ENCODE results near the gene CHST13.

DNA sequence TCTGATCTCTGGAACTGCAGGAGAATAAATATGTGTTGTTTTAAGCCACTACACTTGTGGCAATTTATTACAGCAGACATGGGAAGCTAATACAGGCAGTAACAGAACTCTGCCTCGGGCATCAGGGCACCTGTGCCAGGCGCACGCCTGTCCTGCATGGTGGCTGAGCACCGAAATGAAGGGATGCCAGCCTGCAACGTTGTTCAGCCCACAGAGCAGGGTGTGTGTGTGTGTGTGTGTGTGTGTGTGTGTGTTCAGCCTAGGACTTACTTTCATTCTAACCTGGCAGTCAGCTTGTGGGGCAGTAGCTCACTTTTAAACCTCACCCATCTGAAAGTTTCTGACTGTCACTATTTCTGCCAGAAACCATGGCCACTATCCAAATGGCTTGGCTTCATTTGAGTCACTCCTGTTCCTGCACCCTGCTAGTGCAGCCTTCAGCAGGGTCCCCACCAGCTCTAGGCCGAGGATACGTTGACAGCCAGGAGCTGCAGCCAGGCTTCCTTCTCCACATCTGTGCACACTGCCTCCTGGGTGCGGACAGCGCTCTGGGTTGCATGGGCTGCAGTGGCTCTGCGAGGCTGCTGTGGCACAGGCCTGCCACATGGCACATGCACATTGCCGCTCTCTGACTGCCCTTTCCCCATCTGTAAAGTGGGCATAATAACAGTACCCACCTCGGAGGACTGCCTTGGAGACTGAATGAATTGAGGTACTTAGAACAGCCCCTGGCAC lies 10.9 kb upstream of the CHST13 start:
- TF ChIP-seq, protein P1, sequence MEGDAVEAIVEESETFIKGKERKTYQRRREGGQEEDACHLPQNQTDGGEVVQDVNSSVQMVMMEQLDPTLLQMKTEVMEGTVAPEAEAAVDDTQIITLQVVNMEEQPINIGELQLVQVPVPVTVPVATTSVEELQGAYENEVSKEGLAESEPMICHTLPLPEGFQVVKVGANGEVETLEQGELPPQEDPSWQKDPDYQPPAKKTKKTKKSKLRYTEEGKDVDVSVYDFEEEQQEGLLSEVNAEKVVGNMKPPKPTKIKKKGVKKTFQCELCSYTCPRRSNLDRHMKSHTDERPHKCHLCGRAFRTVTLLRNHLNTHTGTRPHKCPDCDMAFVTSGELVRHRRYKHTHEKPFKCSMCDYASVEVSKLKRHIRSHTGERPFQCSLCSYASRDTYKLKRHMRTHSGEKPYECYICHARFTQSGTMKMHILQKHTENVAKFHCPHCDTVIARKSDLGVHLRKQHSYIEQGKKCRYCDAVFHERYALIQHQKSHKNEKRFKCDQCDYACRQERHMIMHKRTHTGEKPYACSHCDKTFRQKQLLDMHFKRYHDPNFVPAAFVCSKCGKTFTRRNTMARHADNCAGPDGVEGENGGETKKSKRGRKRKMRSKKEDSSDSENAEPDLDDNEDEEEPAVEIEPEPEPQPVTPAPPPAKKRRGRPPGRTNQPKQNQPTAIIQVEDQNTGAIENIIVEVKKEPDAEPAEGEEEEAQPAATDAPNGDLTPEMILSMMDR (tag by site-specific recombination; IDR thresholded peaks at IDR 0.05): no peak
- no peak for TF ChIP-seq ZNF302 (tag by site-specific recombination; IDR thresholded peaks at IDR 0.05; ENCODE audit: low read depth)
- no peak for TF ChIP-seq GLIS2 (tag by site-specific recombination; IDR thresholded peaks at IDR 0.05)
- TF ChIP-seq SP2 (tag by site-specific recombination; IDR thresholded peaks at IDR 0.05): no peak
- no peak for TF ChIP-seq YY2 (tag by site-specific recombination; IDR thresholded peaks at IDR 0.05)
- TF ChIP-seq, protein P2, sequence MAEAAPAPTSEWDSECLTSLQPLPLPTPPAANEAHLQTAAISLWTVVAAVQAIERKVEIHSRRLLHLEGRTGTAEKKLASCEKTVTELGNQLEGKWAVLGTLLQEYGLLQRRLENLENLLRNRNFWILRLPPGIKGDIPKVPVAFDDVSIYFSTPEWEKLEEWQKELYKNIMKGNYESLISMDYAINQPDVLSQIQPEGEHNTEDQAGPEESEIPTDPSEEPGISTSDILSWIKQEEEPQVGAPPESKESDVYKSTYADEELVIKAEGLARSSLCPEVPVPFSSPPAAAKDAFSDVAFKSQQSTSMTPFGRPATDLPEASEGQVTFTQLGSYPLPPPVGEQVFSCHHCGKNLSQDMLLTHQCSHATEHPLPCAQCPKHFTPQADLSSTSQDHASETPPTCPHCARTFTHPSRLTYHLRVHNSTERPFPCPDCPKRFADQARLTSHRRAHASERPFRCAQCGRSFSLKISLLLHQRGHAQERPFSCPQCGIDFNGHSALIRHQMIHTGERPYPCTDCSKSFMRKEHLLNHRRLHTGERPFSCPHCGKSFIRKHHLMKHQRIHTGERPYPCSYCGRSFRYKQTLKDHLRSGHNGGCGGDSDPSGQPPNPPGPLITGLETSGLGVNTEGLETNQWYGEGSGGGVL (tag by site-specific recombination; IDR thresholded peaks at IDR 0.05): no peak
- TF ChIP-seq ZNF423 (tag by site-specific recombination; IDR thresholded peaks at IDR 0.05): no peak
- TF ChIP-seq ZNF239 (tag by site-specific recombination; IDR thresholded peaks at IDR 0.05): no peak
- TF ChIP-seq ZNF549 (tag by site-specific recombination; IDR thresholded peaks at IDR 0.05): no peak
- no peak for TF ChIP-seq HOXD13 (CRISPR knock-in tag; IDR thresholded peaks at IDR 0.05; ENCODE audit: borderline replicate concordance)
- TF ChIP-seq, protein P3, sequence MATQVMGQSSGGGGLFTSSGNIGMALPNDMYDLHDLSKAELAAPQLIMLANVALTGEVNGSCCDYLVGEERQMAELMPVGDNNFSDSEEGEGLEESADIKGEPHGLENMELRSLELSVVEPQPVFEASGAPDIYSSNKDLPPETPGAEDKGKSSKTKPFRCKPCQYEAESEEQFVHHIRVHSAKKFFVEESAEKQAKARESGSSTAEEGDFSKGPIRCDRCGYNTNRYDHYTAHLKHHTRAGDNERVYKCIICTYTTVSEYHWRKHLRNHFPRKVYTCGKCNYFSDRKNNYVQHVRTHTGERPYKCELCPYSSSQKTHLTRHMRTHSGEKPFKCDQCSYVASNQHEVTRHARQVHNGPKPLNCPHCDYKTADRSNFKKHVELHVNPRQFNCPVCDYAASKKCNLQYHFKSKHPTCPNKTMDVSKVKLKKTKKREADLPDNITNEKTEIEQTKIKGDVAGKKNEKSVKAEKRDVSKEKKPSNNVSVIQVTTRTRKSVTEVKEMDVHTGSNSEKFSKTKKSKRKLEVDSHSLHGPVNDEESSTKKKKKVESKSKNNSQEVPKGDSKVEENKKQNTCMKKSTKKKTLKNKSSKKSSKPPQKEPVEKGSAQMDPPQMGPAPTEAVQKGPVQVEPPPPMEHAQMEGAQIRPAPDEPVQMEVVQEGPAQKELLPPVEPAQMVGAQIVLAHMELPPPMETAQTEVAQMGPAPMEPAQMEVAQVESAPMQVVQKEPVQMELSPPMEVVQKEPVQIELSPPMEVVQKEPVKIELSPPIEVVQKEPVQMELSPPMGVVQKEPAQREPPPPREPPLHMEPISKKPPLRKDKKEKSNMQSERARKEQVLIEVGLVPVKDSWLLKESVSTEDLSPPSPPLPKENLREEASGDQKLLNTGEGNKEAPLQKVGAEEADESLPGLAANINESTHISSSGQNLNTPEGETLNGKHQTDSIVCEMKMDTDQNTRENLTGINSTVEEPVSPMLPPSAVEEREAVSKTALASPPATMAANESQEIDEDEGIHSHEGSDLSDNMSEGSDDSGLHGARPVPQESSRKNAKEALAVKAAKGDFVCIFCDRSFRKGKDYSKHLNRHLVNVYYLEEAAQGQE (tag by site-specific recombination; IDR thresholded peaks at IDR 0.05): no peak
- TF ChIP-seq, protein P4, sequence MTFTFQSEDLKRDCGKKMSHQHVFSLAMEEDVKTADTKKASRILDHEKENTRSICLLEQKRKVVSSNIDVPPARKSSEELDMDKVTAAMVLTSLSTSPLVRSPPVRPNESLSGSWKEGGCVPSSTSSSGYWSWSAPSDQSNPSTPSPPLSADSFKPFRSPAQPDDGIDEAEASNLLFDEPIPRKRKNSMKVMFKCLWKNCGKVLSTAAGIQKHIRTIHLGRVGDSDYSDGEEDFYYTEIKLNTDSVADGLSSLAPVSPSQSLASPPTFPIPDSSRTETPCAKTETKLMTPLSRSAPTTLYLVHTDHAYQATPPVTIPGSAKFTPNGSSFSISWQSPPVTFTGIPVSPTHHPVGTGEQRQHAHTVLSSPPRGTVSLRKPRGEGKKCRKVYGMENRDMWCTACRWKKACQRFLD (tag by site-specific recombination; IDR thresholded peaks at IDR 0.05): no peak
- no peak for TF ChIP-seq ZNF391 (tag by site-specific recombination; IDR thresholded peaks at IDR 0.05; ENCODE audit: borderline replicate concordance, low read depth)
